ENCODE data around the gene GALNT16.

Gene GALNT16

GRCh38 chr14:69226178-69226577, 33.8 kb upstream of the GALNT16 start:
- Histone ChIP-seq H3K4me3 (ENCODE audit: low read length) (no peak overlapping the region), H3K9me3 (ENCODE audit: control insufficient read depth, insufficient read depth, low read length) (no peaks in the 10 kb centered on the region), H3K4me2 (ENCODE audit: low read length) (no peak overlapping the region), H3K27me3 (ENCODE audit: control insufficient read depth, low read length) (no peaks in the 10 kb centered on the region), H3F3A (ENCODE audit: control insufficient read depth, insufficient read depth) (no peaks in the 10 kb centered on the region), H3K4me1 (ENCODE audit: control insufficient read depth, low read length) (no peaks in the 10 kb centered on the region), H3K9me2 (replicated peaks; ENCODE audit: control insufficient read depth, low read length) (no peaks in the 10 kb centered on the region), H3K27ac (ENCODE audit: low read depth, low read length) (no peak overlapping the region), H4K20me1 (ENCODE audit: control insufficient read depth, insufficient read depth, low read depth, low read length) (no peaks in the 10 kb centered on the region), H3K36me3 (ENCODE audit: control insufficient read depth, low read length) (no peaks in the 10 kb centered on the region), H3K79me2 (ENCODE audit: control insufficient read depth, low read length) (no peaks in the 10 kb centered on the region)
- no peak for TF ChIP-seq CTCF (IDR thresholded peaks at IDR 0.05; ENCODE audit: low read depth, low read length, poor library complexity, severe bottlenecking)
- TF ChIP-seq EZH2phosphoT487 (IDR thresholded peaks at IDR 0.05; ENCODE audit: borderline replicate concordance, low read length) = no peak

GRCh38 chr14:69226736-69227135, 33.2 kb upstream of the GALNT16 start:
- Histone ChIP-seq H3K4me3 (ENCODE audit: low read length) (no peak overlapping the region), H3K9me3 (ENCODE audit: control insufficient read depth, insufficient read depth, low read length) (no peaks in the 10 kb centered on the region), H3K36me3 (ENCODE audit: control insufficient read depth, low read length) (no peaks in the 10 kb centered on the region), H3K79me2 (ENCODE audit: control insufficient read depth, low read length) (no peaks in the 10 kb centered on the region), H3K27me3 (ENCODE audit: control insufficient read depth, low read length) (no peaks in the 10 kb centered on the region), H3K4me2 (ENCODE audit: low read length) (no peak overlapping the region), H3K4me1 (ENCODE audit: control insufficient read depth, low read length) (no peaks in the 10 kb centered on the region), H3F3A (ENCODE audit: control insufficient read depth, insufficient read depth) (no peaks in the 10 kb centered on the region), H4K20me1 (ENCODE audit: control insufficient read depth, insufficient read depth, low read depth, low read length) (no peaks in the 10 kb centered on the region), H3K27ac (ENCODE audit: low read depth, low read length) (no peak overlapping the region), H3K9me2 (replicated peaks; ENCODE audit: control insufficient read depth, low read length) (no peaks in the 10 kb centered on the region)
- TF ChIP-seq EZH2phosphoT487 (IDR thresholded peaks at IDR 0.05; ENCODE audit: borderline replicate concordance, low read length) = no peak
- TF ChIP-seq CTCF (IDR thresholded peaks at IDR 0.05; ENCODE audit: low read depth, low read length, poor library complexity, severe bottlenecking) = no peak

- Histone ChIP-seq H3K4me3 (ENCODE audit: low read length) (no peak overlapping the region), H3K27me3 (ENCODE audit: control insufficient read depth, low read length) (no peaks in the 10 kb centered on the region), H4K20me1 (ENCODE audit: control insufficient read depth, insufficient read depth, low read depth, low read length) (no peaks in the 10 kb centered on the region), H3K36me3 (ENCODE audit: control insufficient read depth, low read length) (no peaks in the 10 kb centered on the region), H3K9me3 (ENCODE audit: control insufficient read depth, insufficient read depth, low read length) (no peaks in the 10 kb centered on the region), H3F3A (ENCODE audit: control insufficient read depth, insufficient read depth) (no peaks in the 10 kb centered on the region), H3K9me2 (replicated peaks; ENCODE audit: control insufficient read depth, low read length) (no peaks in the 10 kb centered on the region), H3K27ac (ENCODE audit: low read depth, low read length) (no peak overlapping the region), H3K79me2 (ENCODE audit: control insufficient read depth, low read length) (no peaks in the 10 kb centered on the region), H3K4me2 (ENCODE audit: low read length) (no peak overlapping the region), H3K4me1 (ENCODE audit: control insufficient read depth, low read length) (no peaks in the 10 kb centered on the region)
- TF ChIP-seq EZH2phosphoT487 (IDR thresholded peaks at IDR 0.05; ENCODE audit: borderline replicate concordance, low read length) = no peak
- no peak for TF ChIP-seq CTCF (IDR thresholded peaks at IDR 0.05; ENCODE audit: low read depth, low read length, poor library complexity, severe bottlenecking)
Observed at GRCh38 chr14:69231486-69231885, 28.5 kb upstream of the GALNT16 start.

GRCh38 chr14:69232388-69232787, 27.6 kb upstream of the GALNT16 start:
- no peaks in the 10 kb centered on the region for H4K20me1 ChIP-seq (ENCODE audit: control insufficient read depth, insufficient read depth, low read depth, low read length)
- no peak overlapping the region for H3K4me3 ChIP-seq (ENCODE audit: low read length)
- no peaks in the 10 kb centered on the region for H3K4me1 ChIP-seq (ENCODE audit: control insufficient read depth, low read length)
- no peak overlapping the region for H3K4me2 ChIP-seq (ENCODE audit: low read length)
- H3K36me3 ChIP-seq (ENCODE audit: control insufficient read depth, low read length) = no peaks in the 10 kb centered on the region
- no peaks in the 10 kb centered on the region for H3K27me3 ChIP-seq (ENCODE audit: control insufficient read depth, low read length)
- TF ChIP-seq EZH2phosphoT487 (IDR thresholded peaks at IDR 0.05; ENCODE audit: borderline replicate concordance, low read length) = no peak
- TF ChIP-seq CTCF (IDR thresholded peaks at IDR 0.05; ENCODE audit: low read depth, low read length, poor library complexity, severe bottlenecking) = no peak
- no peak overlapping the region for H3K27ac ChIP-seq (ENCODE audit: low read depth, low read length)
- no peaks in the 10 kb centered on the region for H3K9me3 ChIP-seq (ENCODE audit: control insufficient read depth, insufficient read depth, low read length)
- H3K79me2 ChIP-seq (ENCODE audit: control insufficient read depth, low read length) = no peaks in the 10 kb centered on the region
- no peaks in the 10 kb centered on the region for H3F3A ChIP-seq (ENCODE audit: control insufficient read depth, insufficient read depth)
- no peaks in the 10 kb centered on the region for H3K9me2 ChIP-seq (replicated peaks; ENCODE audit: control insufficient read depth, low read length)

All from DOHH2 (cell line).